H9 (cell line): ENCODE data around the gene EPB41L2. TPM values are rescaled to one million over a fixed set of nuclear protein-coding genes. Genes with fewer than 3 reads are reported as not detected.

Source experiments
- DNase-seq: peaks from one replicate; pipeline ENCODE4 v3.0.0-alpha.2; 2017
- H2AFZ ChIP-seq: one replicate; pipeline ENCODE4 v1.6.1; 2013; ENCODE audit warnings: mild to moderate bottlenecking, low read length, control low read depth, moderate library complexity
- H2AK5ac ChIP-seq: 2 replicates; pipeline ENCODE4 v1.6.1; 2013; ENCODE audit warnings: low read length, control low read depth, mixed read lengths; ENCODE audit not compliant: insufficient read length
- H2BK120ac ChIP-seq: one replicate; pipeline ENCODE4 v1.6.1; 2013; ENCODE audit warnings: low read depth, mild to moderate bottlenecking, low read length, control low read depth, inconsistent platforms; ENCODE audit not compliant: poor library complexity, severe bottlenecking
- H2BK12ac ChIP-seq: 2 replicates; pipeline ENCODE4 v1.6.1; 2013; ENCODE audit warnings: low read length, control low read depth, mixed read lengths, low read depth; ENCODE audit not compliant: insufficient read length
- H2BK15ac ChIP-seq: 2 replicates; pipeline ENCODE4 v1.6.1; 2013; ENCODE audit warnings: low read depth, low read length, control low read depth
- H2BK20ac ChIP-seq: one replicate; pipeline ENCODE4 v1.6.1; 2013; ENCODE audit warnings: low read depth, mild to moderate bottlenecking, low read length, control low read depth, inconsistent platforms; ENCODE audit not compliant: poor library complexity, severe bottlenecking
- H2BK5ac ChIP-seq: 2 replicates; pipeline ENCODE4 v1.6.1; 2013; ENCODE audit warnings: low read length, control low read depth, mixed read lengths; ENCODE audit not compliant: insufficient read length
- H3K14ac ChIP-seq: 2 replicates; pipeline ENCODE4 v1.6.1; 2013; ENCODE audit warnings: low read length, control low read depth; ENCODE audit not compliant: insufficient read depth
- H3K18ac ChIP-seq: 2 replicates; pipeline ENCODE4 v1.6.1; 2013; ENCODE audit warnings: low read depth, mild to moderate bottlenecking, mixed read lengths, low read length, control low read depth; ENCODE audit not compliant: insufficient read length
- H3K23ac ChIP-seq: 2 replicates; pipeline ENCODE4 v1.6.1; 2013; ENCODE audit warnings: low read length, control low read depth, mixed read lengths, low read depth; ENCODE audit not compliant: insufficient read length
- H3K23me2 ChIP-seq: 2 replicates; pipeline ENCODE4 v1.6.1; 2013; ENCODE audit warnings: low read depth, mild to moderate bottlenecking, mixed read lengths, low read length, control low read depth; ENCODE audit not compliant: insufficient read length, poor library complexity, severe bottlenecking
- H3K27ac ChIP-seq: 2 replicates; pipeline ENCODE4 v1.5.1; 2013; ENCODE audit warnings: low read length, control low read depth, mixed read lengths, low read depth; ENCODE audit not compliant: insufficient read length
- H3K27me3 ChIP-seq: 2 replicates; pipeline ENCODE4 v1.6.1; 2013; ENCODE audit warnings: low read length, control low read depth, inconsistent platforms; ENCODE audit not compliant: insufficient read depth
- H3K4ac ChIP-seq: 2 replicates; pipeline ENCODE4 v1.6.1; 2013; ENCODE audit warnings: low read depth, mild to moderate bottlenecking, control low read depth, inconsistent platforms, low read length, moderate library complexity
- H3K4me1 ChIP-seq: 2 replicates; pipeline ENCODE4 v1.6.1; 2013; ENCODE audit warnings: low read length, control low read depth, inconsistent platforms; ENCODE audit not compliant: insufficient read depth
- H3K4me2 ChIP-seq: 2 replicates; pipeline ENCODE4 v1.6.1; 2013; ENCODE audit warnings: low read length, control low read depth, mixed read lengths; ENCODE audit not compliant: insufficient read length, insufficient read depth
- H3K56ac ChIP-seq: 2 replicates; pipeline ENCODE4 v1.6.1; 2013; ENCODE audit warnings: low read depth, mild to moderate bottlenecking, mixed read lengths, low read length, control low read depth; ENCODE audit not compliant: insufficient read length
- H3K79me1 ChIP-seq: 2 replicates; pipeline ENCODE4 v1.6.1; 2013; ENCODE audit warnings: low read depth, mild to moderate bottlenecking, moderate library complexity, low read length, control low read depth, inconsistent platforms; ENCODE audit not compliant: insufficient read depth, poor library complexity, severe bottlenecking
- H3K79me2 ChIP-seq: 2 replicates; pipeline ENCODE4 v1.6.1; 2013; ENCODE audit warnings: low read length, control low read depth, inconsistent platforms; ENCODE audit not compliant: insufficient read depth
- H3K9ac ChIP-seq: 2 replicates; pipeline ENCODE4 v1.6.1; 2013; ENCODE audit warnings: low read length, control low read depth, mixed read lengths; ENCODE audit not compliant: insufficient read length; ENCODE audit errors: extremely low read depth
- H3K9me3 ChIP-seq: one replicate; pipeline ENCODE4 v1.6.1; 2013; ENCODE audit warnings: low read depth, low read length, inconsistent platforms; ENCODE audit not compliant: control insufficient read depth
- H3T11ph ChIP-seq: one replicate; pipeline ENCODE4 v1.6.1; 2013; ENCODE audit warnings: mild to moderate bottlenecking, low read length, control low read depth, inconsistent platforms
- H4K20me1 ChIP-seq: one replicate; pipeline ENCODE4 v1.6.1; 2013; ENCODE audit not compliant: control insufficient read depth, insufficient read length, insufficient read depth
- H4K5ac ChIP-seq: 2 replicates; pipeline ENCODE4 v1.6.1; 2013; ENCODE audit warnings: low read depth, mild to moderate bottlenecking, mixed read lengths, low read length, control low read depth; ENCODE audit not compliant: insufficient read length
- H4K8ac ChIP-seq: replicated peaks from 2 replicates; pipeline ENCODE4 v1.6.1; 2013; ENCODE audit warnings: low read length, control low read depth, mixed read lengths, low read depth; ENCODE audit not compliant: insufficient read length
- H4K91ac ChIP-seq: 2 replicates; pipeline ENCODE4 v1.6.1; 2013; ENCODE audit warnings: low read depth, mild to moderate bottlenecking, moderate library complexity, mixed read lengths, low read length, control low read depth; ENCODE audit not compliant: insufficient read length
- H3K27ac Mint-ChIP-seq, 3 experiments: 2 replicates in 2 of 3; 3 replicates in 1 of 3; pipeline ENCODE4 v1.8.0; 2020 to 2021; ENCODE audit warnings: mixed read lengths in 3 of 3, mild to moderate bottlenecking in 1 of 3, moderate library complexity in 1 of 3
- H3K27me3 Mint-ChIP-seq: 2 replicates; pipeline ENCODE4 v1.8.0; 2021; ENCODE audit warnings: low read depth, mild to moderate bottlenecking, moderate library complexity, mixed read lengths
- H3K36me3 Mint-ChIP-seq, 3 experiments: 2 replicates in 2 of 3; 3 replicates in 1 of 3; pipeline ENCODE4 v1.8.0; 2020 to 2021; ENCODE audit warnings: low read depth in 3 of 3, mixed read lengths in 3 of 3; ENCODE audit not compliant: insufficient read depth in 1 of 3
- H3K4me1 Mint-ChIP-seq, 2 experiments: 2 replicates each; pipeline ENCODE4 v1.8.0; 2020; ENCODE audit warnings: mixed read lengths in 2 of 2
- H3K4me3 Mint-ChIP-seq, 2 experiments: 2 replicates in 1 of 2; 3 replicates in 1 of 2; pipeline ENCODE4 v1.8.0; 2020 to 2021; ENCODE audit warnings: mild to moderate bottlenecking in 2 of 2, mixed read lengths in 2 of 2, moderate library complexity in 1 of 2
- H3K9me3 Mint-ChIP-seq, 2 experiments: 2 replicates in 1 of 2; 3 replicates in 1 of 2; pipeline ENCODE4 v1.8.0; 2020; ENCODE audit warnings: mild to moderate bottlenecking in 2 of 2, mixed read lengths in 2 of 2, moderate library complexity in 1 of 2
- WGBS: extraction: QIAGEN DNeasy Blood & Tissue Kit; methylation state at CpG from one replicate; pipeline ENCODE4 v1.1.7; 2013; ENCODE audit warnings: missing lambda C conversion rate, low lambda C conversion rate, mixed read lengths; ENCODE audit not compliant: insufficient read length; ENCODE audit errors: extremely low coverage; 5-methylcytosine and 5-hydroxymethylcytosine counted together
- total RNA-seq: library from RNA; stranded (reverse); gene quantifications from 2 replicates; pipeline ENCODE4 v1.2.1, GENCODE V29; 2021
- TF ChIP-seq, protein P1 (sequence below): fragments of 200-600 bp; sonication (generic); conservative IDR thresholded peaks from 3 replicates; pipeline ENCODE4 v1.8.0; 2021; ENCODE audit warnings: antibody characterized with exemption, mild to moderate bottlenecking

EPB41L2 gene
- total RNA-seq, 1 experiment from 2014 or later = 90.2 TPM

DNA sequence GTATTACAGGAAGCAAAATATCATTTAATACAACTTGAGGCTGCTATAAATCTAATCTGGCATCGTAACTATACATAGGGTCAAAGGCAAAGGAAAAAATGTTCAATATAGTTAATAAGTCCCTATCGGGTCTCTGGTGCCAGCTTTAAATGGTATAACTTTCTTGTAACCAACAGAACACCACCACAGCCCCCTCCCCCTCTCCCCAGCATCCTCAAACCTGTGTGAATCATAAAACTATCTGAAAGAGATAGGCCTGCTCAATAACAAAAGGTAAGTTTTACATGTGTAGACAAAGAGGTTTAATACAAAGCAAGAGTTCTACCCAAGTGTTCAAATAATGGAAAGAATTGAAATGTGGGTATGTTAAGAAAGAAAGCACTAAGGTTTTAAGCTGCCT is 223.7 kb downstream of the EPB41L2 start:
- Histone ChIP-seq H3K79me2 (no peaks in the 10 kb centered on the region), H2BK20ac (no peak overlapping the region), H4K5ac (no peak overlapping the region), H3K4ac (no peak overlapping the region), H4K8ac (no peak overlapping the region), H3K56ac (no peak overlapping the region), H3T11ph (no peak overlapping the region), H3K9me3 (no peaks in the 10 kb centered on the region), H3K4me1 (peaks cover 4% of the 10 kb centered on the region), H2BK15ac (no peak overlapping the region), H2BK5ac (no peak overlapping the region), H2AFZ (no peak overlapping the region), H2AK5ac (no peak overlapping the region), H4K20me1 (no peaks in the 10 kb centered on the region), H2BK12ac (no peak overlapping the region), H3K27me3 (no peaks in the 10 kb centered on the region), H3K4me2 (no peak overlapping the region), H3K18ac (no peak overlapping the region), H2BK120ac (no peak overlapping the region), H3K14ac (no peak overlapping the region), H3K23ac (no peak overlapping the region), H3K27ac (no peak overlapping the region), H3K23me2 (no peaks in the 10 kb centered on the region), H4K91ac (no peak overlapping the region), H3K9ac (no peak overlapping the region), H3K79me1 (no peaks in the 10 kb centered on the region)
- H3K27ac Mint-ChIP-seq = peak overlapping the region; percentile 22 to 61 (median 36); a peak in 2 of 7 replicates
- TF ChIP-seq, protein P1, sequence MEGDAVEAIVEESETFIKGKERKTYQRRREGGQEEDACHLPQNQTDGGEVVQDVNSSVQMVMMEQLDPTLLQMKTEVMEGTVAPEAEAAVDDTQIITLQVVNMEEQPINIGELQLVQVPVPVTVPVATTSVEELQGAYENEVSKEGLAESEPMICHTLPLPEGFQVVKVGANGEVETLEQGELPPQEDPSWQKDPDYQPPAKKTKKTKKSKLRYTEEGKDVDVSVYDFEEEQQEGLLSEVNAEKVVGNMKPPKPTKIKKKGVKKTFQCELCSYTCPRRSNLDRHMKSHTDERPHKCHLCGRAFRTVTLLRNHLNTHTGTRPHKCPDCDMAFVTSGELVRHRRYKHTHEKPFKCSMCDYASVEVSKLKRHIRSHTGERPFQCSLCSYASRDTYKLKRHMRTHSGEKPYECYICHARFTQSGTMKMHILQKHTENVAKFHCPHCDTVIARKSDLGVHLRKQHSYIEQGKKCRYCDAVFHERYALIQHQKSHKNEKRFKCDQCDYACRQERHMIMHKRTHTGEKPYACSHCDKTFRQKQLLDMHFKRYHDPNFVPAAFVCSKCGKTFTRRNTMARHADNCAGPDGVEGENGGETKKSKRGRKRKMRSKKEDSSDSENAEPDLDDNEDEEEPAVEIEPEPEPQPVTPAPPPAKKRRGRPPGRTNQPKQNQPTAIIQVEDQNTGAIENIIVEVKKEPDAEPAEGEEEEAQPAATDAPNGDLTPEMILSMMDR = no peak
- DNase-seq = no peak
- H3K9me3 Mint-ChIP-seq = no peaks in the 10 kb centered on the region; a peak in 1 of 5 replicates
- H3K4me3 Mint-ChIP-seq = no peak overlapping the region
- peaks cover 40 to 44% of the 10 kb centered on the region in 2 experiments for H3K4me1 Mint-ChIP-seq
- no CpG with 5 or more reads among the region's 2 CpGs for WGBS
- no peaks in the 10 kb centered on the region for H3K27me3 Mint-ChIP-seq
- H3K36me3 Mint-ChIP-seq = peaks cover 0 to 5% (median 0%) of the 10 kb centered on the region in 3 experiments; a peak in 4 of 7 replicates
